Common myeloid progenitor, CD34-positive (primary cell): ENCODE results near the gene GRHL1.
"Not testable (repeated sequence)": the region's sequence is repeated elsewhere in the genome, so short reads cannot be mapped to it uniquely, and the experiment has no call there.

Experiments used
- CTCF ChIA-PET: fragments of 350-600 bp; sonication (Branson Sonifier 250); formaldehyde crosslinking; loops from one replicate; lab custom pipeline; 2021; ENCODE audit warnings: antibody characterized with exemption; lab: Charles Lee
- POLR2A ChIA-PET: fragments of 350-600 bp; sonication (Branson Sonifier 250); formaldehyde crosslinking; loops from one replicate; lab custom pipeline; 2021; ENCODE audit warnings: antibody characterized with exemption; lab: Charles Lee
- DNase-seq, 3 donors: peaks; one replicate each; pipeline versions ENCODE4 v3.0.0 to v3.0.0-alpha.2; 2013
- H3K27ac ChIP-seq, 2 experiments: 1 replicate in 1 of 2; 2 replicates in 1 of 2; pipeline ENCODE4 v1.7.0; 2013; ENCODE audit warnings: inconsistent platforms in 2 of 2, low read length in 2 of 2, mild to moderate bottlenecking in 2 of 2, low read depth in 1 of 2, moderate library complexity in 1 of 2; ENCODE audit not compliant: severe bottlenecking in 2 of 2, insufficient read depth in 1 of 2, poor library complexity in 1 of 2
- H3K27me3 ChIP-seq, 5 experiments: replicated peaks in 2 of 5; 1 replicate in 3 of 5; 2 replicates in 2 of 5; pipeline versions ENCODE4 v1.6.1 to v1.7.0; 2013; ENCODE audit warnings: low read length in 4 of 5, mild to moderate bottlenecking in 2 of 5, moderate library complexity in 2 of 5, inconsistent platforms in 1 of 5; ENCODE audit not compliant: insufficient read depth in 5 of 5, control insufficient read depth in 4 of 5
- H3K36me3 ChIP-seq, 4 experiments: 1 replicate in 2 of 4; 2 replicates in 2 of 4; pipeline versions ENCODE4 v1.6.1 to v1.7.0; 2013; ENCODE audit warnings: low read length in 3 of 4, control low read depth in 1 of 4, mild to moderate bottlenecking in 1 of 4; ENCODE audit not compliant: control insufficient read depth in 4 of 4, insufficient read depth in 4 of 4
- H3K4me1 ChIP-seq, 4 experiments: 1 replicate in 3 of 4; 2 replicates in 1 of 4; pipeline versions ENCODE4 v1.6.1 to v1.7.1; 2013; ENCODE audit warnings: low read length in 3 of 4, mild to moderate bottlenecking in 3 of 4, control low read depth in 1 of 4, inconsistent platforms in 1 of 4, moderate library complexity in 1 of 4; ENCODE audit not compliant: control insufficient read depth in 4 of 4, insufficient read depth in 4 of 4; ENCODE audit errors: control extremely low read depth in 1 of 4
- H3K4me3 ChIP-seq, 7 experiments: 1 replicate in 4 of 7; 2 replicates in 3 of 7; pipeline versions ENCODE4 v1.5.1 to v1.7.0; 2013; ENCODE audit warnings: mild to moderate bottlenecking in 7 of 7, low read length in 6 of 7, moderate library complexity in 6 of 7, inconsistent platforms in 2 of 7, low read depth in 2 of 7, control low read depth in 1 of 7; ENCODE audit not compliant: insufficient read depth in 4 of 7, control insufficient read depth in 1 of 7; ENCODE audit errors: extremely low read depth in 1 of 7
- H3K9me3 ChIP-seq, 5 experiments: 1 replicate in 4 of 5; 2 replicates in 1 of 5; pipeline versions ENCODE4 v1.6.1 to v1.7.1; 2013; ENCODE audit warnings: low read length in 4 of 5, mild to moderate bottlenecking in 2 of 5, inconsistent platforms in 1 of 5, low read depth in 1 of 5, moderate library complexity in 1 of 5; ENCODE audit not compliant: control insufficient read depth in 4 of 5, insufficient read depth in 2 of 5; ENCODE audit errors: control extremely low read depth in 1 of 5
- WGBS: methylation state at CpG from one replicate; pipeline ENCODE4 v1.1.5; 2013; ENCODE audit not compliant: insufficient coverage; 5-methylcytosine and 5-hydroxymethylcytosine counted together

GRHL1 gene

DNA sequence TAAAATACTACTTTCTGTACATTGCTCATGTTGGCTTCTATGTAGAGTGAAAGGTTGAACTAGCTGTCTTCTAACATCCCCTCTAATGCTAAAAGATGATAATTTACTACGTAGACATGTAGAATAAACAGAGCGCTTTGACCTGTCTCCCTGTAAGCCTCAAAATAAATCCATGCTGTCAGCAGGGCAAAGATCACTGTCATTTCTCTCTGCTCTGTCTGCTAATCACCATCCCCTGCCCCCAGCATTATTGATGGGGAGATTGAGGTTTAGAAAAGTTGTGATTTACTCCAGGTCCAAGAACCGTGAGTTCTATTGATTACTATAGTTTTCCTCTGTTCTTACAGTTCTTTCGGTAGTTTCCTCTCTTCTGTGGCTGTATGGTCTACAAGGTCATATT, 39.0 kb upstream of the GRHL1 start:
- no CpG with 5 or more reads among the region's 4 CpGs for WGBS
- H3K27ac ChIP-seq: no peak overlapping the region
- H3K4me3 ChIP-seq: no peak overlapping the region
- DNase-seq: no peak
- POLR2A ChIA-PET: no interaction called here
- peaks cover 0 to 3% (median 0%) of the 10 kb centered on the region in 4 experiments for H3K4me1 ChIP-seq
- H3K27me3 ChIP-seq: no peaks in the 10 kb centered on the region
- no peaks in the 10 kb centered on the region for H3K9me3 ChIP-seq
- CTCF ChIA-PET: no interaction called here
- peaks cover 7 to 18% (median 9%) of the 10 kb centered on the region in 4 experiments for H3K36me3 ChIP-seq

- H3K36me3 ChIP-seq: peaks cover 8 to 14% (median 11%) of the 10 kb centered on the region in 4 experiments
- no peak overlapping the region for H3K27ac ChIP-seq
- H3K4me1 ChIP-seq: no peaks in the 10 kb centered on the region
- no peaks in the 10 kb centered on the region for H3K27me3 ChIP-seq
- WGBS: 86% methylated on average over 5 of the region's 9 CpGs
- CTCF ChIA-PET: interaction anchor here (1.0 kb wide), 1 partner anchor 12 kb away, joined by 3 read pairs; no protein-coding TSS in a partner anchor
- POLR2A ChIA-PET: no interaction called here
- H3K9me3 ChIP-seq: no peaks in the 10 kb centered on the region
- no peak for DNase-seq
- no peak overlapping the region for H3K4me3 ChIP-seq
Observed at GRCh38 chr2:9914384-9915065, 37.0 kb upstream of the GRHL1 start.

- Histone ChIP-seq H3K36me3 (peaks cover 4 to 22% (median 10%) of the 10 kb centered on the region in 4 experiments), H3K27me3 (no peaks in the 10 kb centered on the region), H3K4me1 (no peaks in the 10 kb centered on the region), H3K27ac (no peak overlapping the region), H3K9me3 (no peaks in the 10 kb centered on the region), H3K4me3 (no peak overlapping the region)
- CTCF ChIA-PET: no interaction called here
- POLR2A ChIA-PET: no interaction called here
- 100% methylated on average over 1 of the region's 2 CpGs for WGBS
- no peak for DNase-seq
Observed at GRCh38 chr2:9918275-9918674, 33.2 kb upstream of the GRHL1 start.

- 100% methylated on average over 3 of the region's 3 CpGs for WGBS
- no peak for DNase-seq
- CTCF ChIA-PET: interaction anchor here (1.0 kb wide), 1 partner anchor 14 kb away, joined by 3 read pairs; no protein-coding TSS in a partner anchor
- Histone ChIP-seq H3K9me3 (no peaks in the 10 kb centered on the region), H3K4me1 (no peaks in the 10 kb centered on the region), H3K36me3 (peaks cover 2 to 15% (median 6%) of the 10 kb centered on the region in 4 experiments), H3K4me3 (no peak overlapping the region), H3K27me3 (no peaks in the 10 kb centered on the region), H3K27ac (no peak overlapping the region)
- POLR2A ChIA-PET: no interaction called here
Observed at GRCh38 chr2:9919512-9919911, 32.0 kb upstream of the GRHL1 start.

GRCh38 chr2:9927020-9927419, 24.5 kb upstream of the GRHL1 start:
- H3K27me3 ChIP-seq, H3K36me3 ChIP-seq, H3K27ac ChIP-seq, H3K4me3 ChIP-seq, H3K4me1 ChIP-seq, H3K9me3 ChIP-seq, DNase-seq, POLR2A ChIA-PET, CTCF ChIA-PET: not testable (repeated sequence)
- no CpG with 5 or more reads among the region's 2 CpGs for WGBS

DNA sequence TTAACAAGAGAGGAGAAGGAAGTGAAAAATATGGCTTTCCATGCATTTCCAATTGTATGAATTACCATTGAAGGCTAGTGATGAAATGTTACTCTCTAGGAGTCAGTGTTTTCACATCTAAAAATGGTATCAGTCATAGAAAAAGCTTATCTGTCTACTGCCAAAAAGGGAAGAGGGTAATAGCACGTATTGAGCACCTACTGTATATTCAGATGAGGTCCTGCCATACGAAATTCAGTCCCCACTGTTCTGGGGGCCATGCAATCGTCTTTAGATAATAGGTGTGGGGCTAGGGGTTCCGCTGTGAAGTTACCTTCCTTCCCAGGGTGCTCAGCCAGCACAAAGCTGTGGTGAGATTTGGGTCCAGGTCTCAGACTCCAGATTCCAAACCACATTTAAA, 14.2 kb upstream of the GRHL1 start:
- WGBS: 100% methylated on average over 2 of the region's 4 CpGs
- DNase-seq: no peak
- Histone ChIP-seq H3K27ac (no peak overlapping the region), H3K27me3 (no peaks in the 10 kb centered on the region), H3K36me3 (peaks cover 3 to 13% (median 6%) of the 10 kb centered on the region in 4 experiments), H3K4me3 (no peak overlapping the region), H3K4me1 (no peaks in the 10 kb centered on the region), H3K9me3 (no peaks in the 10 kb centered on the region)
- CTCF ChIA-PET: no interaction called here
- POLR2A ChIA-PET: no interaction called here

DNA sequence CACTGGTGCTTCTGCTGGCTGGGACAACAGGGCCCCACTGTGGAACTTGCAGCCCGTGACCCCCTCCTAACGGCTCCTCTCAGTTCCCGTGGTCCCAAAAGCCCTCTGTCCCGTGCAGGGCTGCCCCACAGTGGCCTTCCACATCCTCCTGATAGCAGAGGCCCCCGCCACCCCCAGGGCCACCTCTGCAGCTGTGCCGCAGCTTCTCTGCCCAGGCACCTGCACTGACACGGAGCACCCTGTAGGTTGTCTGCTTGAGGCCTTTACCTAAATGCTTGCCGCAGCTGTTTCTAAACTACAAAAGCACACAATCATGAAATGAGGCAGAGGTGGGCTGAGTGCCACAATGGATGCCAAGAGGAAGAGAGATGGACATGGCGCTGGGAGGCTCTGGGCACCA, 13.5 kb upstream of the GRHL1 start:
- DNase-seq: no peak
- ChIA-PET CTCF (no interaction called here), POLR2A (no interaction called here)
- Histone ChIP-seq H3K36me3 (peaks cover under 1 to 9% (median 5%) of the 10 kb centered on the region in 4 experiments), H3K4me1 (no peaks in the 10 kb centered on the region), H3K4me3 (no peak overlapping the region), H3K27ac (no peak overlapping the region), H3K9me3 (no peaks in the 10 kb centered on the region), H3K27me3 (peaks cover 0 to 2% (median 0%) of the 10 kb centered on the region in 5 experiments)
- WGBS: 77% methylated on average over 7 of the region's 9 CpGs
